SIG-M5 treated with dmso at 0.1 percent for 504 hours (cell line): ENCODE data around the gene LAMA5.

ENCODE experiments used
- DNase-seq: peaks from one replicate; lab custom pipeline; 2025; ENCODE audit not compliant: unreplicated experiment; lab: John Stamatoyannopoulos, UW

LAMA5 gene

DNA sequence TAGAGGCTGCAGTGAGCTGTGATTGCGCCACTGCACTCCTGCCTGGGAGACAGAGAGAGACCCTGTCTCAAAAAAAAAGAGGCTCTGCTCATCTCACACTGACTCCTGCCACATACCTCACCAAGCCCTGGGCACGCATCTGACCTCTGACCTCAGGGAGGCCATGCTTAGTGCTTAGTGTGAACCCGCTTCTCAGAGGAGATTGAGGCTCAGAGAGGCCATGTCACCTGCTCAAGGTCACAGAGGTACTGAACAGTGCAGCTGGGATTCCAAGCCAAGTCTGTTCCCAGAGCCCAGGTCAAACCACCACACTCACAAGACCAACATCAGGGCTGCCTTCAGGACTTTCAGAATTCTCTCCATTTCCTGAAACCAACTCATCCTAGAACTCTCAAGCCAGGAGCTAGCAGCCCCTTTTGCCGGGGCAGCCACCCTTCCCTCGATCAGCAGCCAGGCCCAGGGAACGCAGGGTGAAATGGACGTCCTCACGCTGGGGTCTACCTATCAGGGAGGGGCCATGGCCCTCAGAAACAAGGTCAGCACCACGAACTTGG is 37.1 kb upstream of the LAMA5 start:
- DNase-seq = no peak

DNA sequence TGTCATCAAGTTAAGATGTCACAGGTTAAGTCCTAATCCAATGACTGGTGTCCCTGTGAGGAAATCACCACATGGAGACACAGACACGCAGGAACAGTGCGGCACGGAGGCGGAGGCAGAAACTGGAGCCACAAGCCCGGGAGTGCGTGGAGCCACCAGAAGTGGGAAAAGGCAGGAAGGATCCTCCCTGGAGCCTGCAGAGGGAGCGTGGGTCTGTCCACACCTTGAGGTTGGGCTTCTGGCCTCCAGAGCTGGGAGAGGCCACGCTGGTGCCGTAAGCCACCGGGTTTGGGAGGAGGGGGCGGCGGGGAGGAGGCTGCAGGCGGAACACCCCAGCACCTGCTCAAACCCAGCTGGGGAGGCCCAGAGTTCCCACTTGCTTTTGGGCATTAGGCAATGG is 36.2 kb upstream of the LAMA5 start:
- DNase-seq = no peak

DNA sequence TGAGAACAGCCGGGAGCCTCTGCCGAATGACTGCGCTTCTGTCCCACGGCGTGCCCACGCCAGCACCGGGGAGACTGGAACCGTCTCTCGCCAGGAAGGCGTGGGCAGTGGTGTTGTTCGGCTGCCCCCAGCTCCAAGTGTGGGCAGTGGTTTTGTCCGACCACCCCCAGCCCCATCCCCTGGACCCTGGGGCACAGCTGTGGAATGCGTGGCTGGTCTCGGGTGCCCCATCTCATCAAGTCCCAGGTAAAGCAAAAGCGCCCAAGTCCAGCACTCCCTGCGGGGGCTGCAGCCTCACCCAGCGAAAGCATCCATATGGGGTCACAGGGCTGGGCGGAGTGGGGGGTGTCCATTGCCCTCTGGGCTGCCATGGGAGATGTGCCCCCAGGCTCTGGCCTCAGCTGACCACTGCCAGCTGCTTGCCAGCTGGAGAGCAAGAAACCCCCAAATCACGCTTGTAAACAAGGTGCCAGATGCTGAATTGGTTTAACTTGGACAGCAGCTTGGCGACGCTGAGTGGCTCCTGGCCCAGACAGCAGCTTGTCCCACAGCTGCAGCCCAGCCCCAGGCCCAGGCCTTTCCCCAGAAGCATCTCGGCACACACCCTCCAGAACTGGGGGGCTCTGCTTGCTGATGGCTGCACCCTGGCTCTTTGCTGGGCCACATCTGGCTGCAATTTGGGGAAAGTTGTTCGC is 35.5 kb upstream of the LAMA5 start:
- DNase-seq = no peak

DNA sequence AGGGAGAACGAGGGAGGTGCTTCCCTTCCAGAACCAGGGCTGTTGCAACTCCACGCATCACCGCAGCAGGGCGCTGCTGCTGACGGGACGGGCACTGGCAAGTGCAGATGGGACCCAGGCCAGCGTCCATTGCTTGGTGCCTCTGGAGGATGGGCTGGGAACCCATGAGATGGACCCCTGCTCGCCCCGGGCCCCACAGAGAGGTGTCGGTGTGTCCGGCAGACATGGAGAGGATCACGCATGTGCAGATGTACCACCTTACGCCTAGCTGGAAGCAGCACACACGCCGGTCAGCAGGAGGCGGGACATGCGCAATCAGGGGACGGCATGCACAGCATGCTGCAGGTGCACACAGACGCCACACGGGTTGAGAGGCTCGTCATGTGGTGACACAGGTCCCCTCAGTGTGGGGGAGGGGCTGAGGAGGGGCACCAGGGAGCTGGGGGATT is 34.2 kb upstream of the LAMA5 start:
- no peak for DNase-seq

DNA sequence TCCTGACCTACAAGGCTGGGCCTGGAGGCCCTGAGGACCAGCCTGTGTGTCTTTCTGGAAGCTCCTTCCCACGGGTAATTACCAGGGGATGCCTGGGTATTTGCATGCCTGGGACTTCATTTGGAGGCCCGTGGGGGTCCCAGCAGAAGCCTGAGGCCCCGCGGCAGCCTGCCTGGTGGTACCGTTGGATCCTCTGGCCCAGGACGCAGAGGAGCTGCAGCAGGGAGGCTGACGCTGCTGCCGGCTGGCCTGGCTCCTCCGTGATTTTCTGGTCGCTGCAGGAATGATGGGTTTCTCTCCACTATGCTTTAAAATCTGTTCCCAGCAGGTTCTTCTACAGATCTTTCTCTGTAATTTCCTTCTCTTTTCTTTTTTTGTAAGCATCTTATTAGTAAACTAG is 33.4 kb upstream of the LAMA5 start:
- DNase-seq = no peak

DNA sequence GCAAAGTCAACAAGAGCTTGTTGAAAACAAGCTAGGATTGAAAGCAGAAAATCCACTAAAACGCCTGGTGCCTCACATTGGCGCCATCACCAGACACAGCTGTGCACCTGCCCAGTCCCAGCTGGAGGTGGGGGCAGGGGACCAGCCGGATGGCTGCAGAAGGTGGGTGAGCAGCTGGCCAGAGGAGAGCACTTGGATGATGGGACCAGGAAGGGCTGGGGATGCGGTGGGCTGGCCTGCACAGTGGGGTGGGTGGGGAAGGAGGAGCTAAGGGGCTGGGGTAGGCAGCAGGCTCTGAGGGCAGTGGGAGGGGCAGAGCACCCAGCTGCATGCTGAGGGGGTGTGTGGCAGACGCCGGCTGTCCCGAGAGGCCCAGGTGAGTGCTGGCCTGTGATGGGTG is 32.9 kb upstream of the LAMA5 start:
- DNase-seq = no peak

DNA sequence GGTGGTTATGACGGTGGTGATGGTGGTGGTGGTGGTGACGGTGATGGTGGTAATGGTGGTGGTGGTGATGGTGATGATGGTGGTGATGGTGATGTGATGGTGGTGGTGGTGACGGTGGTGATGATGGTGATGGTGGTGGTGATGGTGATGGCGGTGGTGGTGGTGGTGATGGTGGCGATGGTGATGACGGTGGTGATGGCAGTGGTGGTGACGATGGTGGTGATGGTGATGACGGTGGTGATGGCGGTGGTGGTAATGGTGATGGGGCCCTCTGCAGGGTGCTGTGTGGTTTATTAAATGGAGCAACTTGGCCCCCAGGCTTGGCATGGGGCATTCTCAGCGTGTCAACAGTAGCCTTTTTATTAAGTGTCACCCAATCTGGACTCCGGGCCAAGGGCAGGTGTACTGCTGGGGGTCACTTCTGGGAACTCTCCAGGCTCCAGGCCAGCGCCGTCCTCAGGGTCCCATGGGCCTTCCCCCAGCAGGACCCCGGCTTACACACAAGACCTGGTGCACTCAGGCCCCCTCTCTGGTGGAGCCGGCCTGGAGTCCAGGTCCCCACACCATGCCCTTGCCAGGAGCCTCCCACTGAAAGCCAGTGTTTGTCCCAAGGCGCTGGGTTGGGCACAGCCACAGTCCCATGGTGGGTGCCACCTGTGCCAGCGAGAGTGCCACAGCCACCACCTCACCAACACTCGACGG is 31.2 kb upstream of the LAMA5 start:
- DNase-seq = no peak

DNA sequence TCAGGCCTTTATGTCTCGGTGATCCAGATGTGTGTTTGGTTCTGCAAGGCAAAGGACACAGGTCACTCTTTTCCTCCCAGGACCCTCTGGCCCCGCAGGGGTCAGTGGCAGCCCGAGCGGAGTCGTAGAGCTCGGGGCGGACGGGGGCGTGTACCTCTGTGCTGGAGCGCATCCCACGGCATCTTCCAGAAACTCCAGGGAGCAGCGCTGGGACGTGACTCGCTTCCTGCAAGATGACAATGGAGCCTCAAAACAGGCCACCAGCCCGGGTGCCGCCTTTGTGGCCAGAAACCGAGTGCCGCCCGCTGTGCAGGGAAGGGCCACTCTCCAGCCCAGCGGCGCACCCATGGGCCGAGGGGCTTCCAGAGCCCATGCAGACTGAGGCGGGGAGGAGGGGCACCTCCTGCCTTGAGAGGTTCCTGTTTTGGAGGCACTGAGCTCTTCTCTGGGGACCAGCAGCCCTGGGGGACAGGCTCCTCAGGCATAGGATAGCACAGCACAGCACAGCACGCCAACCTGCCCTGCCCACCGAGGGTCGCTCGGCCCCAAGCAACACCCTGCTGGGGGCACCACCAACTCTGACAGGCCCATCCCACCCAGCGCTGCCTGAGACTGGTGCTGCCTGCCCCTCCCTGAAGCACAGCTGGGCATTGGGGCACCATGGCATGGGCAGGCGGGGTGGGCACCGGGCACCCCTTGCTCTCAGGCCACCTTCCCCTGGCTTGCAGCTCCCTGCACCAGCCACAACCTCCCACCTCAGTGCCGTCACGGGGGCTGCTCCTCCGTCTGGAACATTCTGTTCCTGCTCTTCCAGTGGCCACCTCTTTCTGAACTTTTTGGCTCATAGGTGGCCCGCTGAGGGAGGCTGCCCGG is 29.5 kb upstream of the LAMA5 start:
- no peak for DNase-seq

DNA sequence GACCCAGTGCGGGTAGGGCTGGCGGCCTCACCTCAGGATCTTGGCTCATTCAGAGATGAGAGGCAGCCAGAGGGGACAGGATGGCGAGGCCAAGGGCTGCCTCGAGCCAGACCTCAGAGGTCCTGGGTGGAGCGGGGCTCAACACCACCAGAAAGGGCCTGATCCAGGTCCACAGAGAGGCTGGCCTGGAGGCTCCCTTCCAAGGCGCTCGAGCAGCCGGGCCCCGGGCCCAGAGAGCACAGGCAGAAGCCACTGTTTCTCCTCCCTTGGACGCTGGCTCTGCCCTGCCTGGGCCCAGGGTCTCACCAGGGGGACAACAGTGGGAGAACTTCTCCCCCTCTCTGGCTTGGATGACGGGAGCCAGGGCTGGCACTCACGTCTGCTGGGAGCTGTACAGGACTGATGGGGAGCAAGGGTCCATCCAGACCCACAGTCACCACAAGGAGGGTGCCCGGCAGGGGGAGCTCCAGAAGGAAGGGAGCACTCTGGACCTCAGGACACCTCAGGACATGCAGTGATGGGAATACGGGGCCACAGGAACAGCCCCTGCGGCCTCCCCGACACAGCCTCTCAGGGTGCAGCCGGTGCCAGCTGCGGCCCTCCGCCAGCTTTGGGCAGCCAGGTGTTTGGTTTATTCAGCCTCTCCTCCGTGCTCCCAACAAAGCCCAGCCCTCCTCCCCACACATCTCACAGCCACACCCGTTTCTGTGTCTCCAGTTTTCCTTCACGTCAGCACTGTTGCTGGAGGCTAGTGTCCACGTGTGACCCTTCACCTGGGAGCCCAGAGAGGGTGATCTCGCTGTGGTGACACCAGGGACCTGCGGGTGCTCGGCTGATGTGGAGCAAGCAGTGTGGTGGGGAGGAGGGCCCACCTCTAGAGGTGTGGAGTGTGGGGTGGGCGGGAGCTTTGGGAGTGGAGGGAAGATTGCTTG is 28.5 kb upstream of the LAMA5 start:
- DNase-seq = no peak

DNA sequence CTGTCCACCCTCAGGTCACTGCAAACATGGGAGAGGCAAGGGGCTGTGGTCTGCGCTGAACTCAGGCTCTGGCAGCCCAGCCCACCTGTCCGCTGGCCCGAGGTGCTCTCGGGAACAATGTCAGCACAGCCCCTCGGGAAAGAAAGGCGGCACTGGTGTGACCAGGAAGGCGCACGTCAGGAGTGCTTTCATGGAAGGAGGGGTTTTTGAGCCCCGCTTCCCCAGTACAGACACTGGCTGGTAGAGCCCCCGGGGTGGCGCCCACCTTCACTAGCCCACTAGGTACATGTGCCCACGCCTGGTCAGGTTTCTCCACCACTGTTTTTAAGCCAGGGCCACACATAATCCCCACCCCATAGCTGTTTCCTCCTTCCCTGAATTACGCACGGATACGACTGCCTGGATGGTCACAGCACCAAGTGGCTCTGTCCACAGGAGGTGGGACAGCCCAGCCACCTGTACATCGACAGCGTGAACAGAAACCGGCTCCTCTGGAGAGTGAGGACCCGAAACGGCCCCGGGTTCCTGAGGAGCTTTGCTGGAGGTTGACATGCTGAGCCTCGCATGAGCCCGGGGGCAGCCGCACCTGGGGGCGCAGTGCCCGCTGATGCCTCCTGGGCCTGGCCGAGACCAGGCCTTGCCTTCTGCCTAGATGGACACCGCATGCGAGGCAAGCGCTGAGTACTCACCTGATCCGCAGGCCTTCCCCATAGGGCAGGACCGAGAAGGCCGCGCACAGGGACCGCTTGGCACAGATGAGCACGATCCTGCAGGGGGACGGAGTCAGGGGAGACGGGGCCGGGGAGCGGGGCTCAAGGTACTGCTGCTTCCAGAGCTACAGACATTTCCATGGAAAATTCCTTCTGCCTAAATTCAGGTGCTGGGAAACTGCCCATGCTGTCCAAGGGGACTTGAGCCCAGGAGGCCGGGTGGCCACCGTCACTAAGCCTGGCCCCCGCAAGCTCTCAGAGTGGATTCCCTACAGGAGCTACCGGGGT is 27.4 kb upstream of the LAMA5 start:
- DNase-seq = no peak

DNA sequence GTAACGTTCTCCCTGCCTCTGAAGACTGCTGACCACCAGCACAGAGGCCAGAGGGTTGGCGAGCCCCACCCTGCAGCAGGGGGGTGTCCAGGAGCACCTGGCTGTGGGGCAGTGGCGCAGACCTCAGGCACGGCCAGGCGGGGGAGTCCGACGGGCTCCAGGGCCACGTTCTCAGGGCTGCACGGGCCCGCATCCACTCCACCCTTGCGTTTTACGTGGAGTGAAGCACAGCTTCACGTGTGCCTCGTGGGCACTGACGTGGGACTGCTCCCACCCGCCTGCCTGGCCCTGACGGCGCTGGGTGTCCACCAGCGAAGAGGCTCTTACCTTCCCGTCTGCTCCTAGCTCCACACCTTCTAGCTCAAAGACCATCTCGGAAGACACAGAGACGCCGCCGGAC is 26.7 kb upstream of the LAMA5 start:
- no peak for DNase-seq

DNA sequence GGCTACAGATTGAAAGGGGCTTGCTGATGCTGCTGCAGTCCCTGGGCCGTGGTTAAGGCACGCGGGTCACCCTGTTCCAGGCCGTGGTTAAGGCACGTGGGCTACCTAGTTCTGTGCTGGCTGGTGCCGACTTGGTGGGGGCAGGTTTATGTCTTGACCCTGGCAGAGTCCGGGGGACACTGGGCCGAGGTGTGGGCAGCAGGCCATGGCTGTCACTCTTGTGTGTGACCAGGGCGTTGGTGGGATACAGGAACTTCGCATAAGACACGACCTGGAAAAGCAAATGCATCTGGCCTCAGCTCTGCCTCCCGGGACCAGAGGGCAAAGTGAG is 26.2 kb upstream of the LAMA5 start:
- no peak for DNase-seq

DNA sequence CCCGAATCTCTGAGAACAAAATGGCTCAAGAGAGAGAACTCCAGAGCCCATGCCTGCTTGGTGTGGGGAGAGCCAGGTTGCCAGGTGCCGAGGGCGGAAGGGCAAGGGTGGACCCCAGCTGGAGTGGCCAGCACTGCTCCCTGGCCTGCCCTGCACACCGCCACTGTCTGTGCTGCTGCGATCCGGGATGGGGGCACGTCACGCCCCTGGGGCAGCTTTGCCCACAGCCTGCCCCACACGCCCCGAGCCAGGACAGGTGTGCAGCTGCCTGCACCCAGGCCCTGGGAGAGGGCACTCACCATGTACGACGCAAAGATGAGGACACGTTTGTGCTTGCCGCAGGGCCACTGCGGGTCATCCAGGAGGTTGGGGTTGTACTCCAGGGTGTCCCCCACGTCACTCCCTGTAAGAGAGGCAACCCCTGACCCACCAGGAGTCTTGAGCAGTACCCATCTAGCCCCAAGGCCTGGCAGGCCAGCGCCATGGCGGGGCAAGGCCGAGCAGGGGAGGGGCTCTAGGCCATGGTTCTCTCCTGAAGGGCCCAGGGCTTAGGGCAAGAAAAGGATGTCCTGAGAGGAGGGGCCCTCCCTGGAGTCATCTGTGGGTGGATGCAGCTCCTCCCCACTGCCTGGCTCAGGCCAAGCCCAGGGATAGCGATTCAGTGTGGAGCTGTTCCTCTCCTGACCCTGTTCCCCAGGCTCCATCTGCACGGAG is 25.7 kb upstream of the LAMA5 start:
- no peak for DNase-seq

DNA sequence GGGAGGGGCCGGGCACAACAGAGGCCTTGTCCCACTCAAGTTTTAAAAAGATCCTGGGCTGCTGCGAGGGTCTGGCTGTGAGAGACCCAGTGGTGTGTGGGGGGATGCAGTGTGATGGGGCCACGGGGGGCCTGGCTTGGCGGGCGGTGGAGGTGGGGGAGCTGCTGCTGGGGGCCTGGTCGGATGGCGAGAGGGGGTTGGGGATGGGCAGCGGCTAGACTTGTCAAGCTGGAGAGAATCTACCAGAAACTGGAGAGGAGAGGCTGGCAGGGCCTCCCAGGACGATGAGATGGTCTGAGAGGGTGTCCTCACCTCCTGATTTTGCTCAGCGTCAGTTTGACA is 24.9 kb upstream of the LAMA5 start:
- no peak for DNase-seq

DNA sequence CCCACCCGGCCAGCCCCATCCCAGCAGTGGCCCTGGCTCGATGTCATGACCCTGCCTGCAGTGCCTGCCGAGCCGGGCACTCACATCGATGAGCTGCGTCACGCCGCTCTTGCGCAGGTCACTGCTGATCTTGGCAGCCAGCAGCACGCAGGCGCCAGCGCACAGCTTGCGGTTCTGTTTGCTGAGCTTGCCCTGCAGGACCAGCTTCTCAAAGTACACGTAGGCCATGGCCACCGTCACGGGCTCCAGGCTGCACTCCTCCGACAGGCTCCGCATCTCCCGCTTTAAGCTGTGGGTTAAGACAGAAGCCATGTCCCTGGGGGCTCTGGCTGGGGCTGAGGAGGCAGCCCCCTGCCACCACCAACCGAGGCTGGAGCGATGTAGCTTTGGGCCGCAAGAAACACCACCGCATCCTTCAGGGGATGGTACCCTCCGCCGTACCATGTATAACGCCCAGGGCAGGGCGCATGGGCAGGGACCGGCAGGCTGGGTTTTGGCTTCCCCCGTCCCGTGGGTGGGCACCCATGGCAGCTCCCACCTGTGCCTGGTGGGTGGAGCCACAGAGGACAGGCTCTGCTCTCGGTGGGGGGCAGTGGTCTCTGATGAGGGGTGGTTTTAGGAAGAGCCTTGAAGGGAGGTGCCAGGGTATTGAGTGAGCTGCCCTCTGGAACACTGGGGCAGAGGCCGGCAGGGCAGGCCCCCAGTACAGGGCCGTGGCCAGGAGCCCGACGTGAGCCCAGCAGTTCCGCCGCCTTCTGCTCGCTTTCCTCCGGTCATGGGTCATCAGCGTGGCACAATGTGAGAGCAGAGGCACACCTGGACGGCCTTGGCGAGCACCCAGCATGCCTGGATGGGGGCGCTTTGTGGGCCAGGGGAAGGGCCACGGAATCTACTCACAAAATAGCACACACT is 24.3 kb upstream of the LAMA5 start:
- DNase-seq = no peak

DNA sequence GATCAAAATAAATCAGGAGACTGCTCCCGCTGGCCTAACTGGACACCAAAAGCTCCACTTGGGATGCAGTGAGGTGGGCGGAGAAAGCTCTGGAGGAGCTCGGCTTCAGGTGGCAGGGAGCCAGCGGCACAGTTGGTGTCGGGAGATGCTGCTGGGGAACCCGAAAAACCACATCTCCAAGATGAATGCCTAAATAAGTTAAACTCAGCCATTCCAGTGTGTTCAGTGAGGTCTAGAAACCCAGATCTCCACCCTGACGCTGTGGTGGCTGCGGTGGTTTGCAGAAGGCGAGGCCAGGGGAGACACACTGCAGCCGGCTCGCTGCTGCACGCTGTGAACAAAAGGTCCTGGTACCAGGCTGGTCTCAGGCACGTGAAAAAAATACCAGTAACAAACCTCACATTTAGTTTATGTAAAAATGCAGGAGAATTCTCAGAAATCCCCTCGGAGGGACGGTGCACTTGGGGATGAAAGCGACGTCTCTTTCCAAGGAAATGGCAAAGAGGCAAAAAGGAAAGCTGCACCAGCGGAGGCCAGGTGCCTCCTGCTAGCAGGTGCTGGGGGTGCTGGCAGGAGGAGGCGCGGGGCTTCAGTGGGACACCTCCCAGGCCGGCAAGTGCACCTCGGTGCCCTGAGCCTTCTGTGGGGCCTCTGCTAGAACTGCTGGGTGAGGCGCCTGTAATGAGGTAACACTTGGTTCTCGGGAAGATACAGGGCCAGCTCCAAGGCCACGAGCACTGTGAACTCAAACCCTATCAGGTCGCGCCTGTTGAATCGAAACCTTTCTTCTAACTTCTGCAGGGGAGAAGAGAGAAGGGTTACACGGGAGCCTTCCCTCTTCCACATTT is 23.4 kb upstream of the LAMA5 start:
- DNase-seq = no peak

DNA sequence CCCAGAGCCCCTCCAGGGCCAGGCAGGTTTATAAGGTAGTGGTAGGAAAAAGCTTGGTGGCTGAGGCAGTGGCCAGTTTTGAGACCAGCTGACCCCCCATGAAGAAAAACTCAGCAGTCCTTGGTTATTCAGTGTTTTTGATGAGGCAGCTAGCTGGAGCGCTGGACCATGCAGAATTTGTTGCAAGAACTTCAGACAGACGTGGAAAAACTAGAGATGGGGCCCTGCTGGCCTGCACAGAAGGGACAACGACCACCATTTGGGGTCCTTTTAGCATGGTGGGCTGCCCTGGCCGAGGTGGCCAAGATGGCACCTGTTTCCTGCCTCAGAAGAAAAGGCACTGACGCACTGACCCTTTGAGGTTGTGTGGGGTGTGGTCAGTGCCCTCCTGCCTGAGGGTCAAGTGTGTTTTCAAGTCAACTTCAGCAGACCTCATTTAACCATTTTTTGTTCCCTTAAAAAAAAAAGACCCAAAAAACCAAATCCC is 22.5 kb upstream of the LAMA5 start:
- DNase-seq = no peak
